Muscle layer of duodenum (tissue), 2 donors: ENCODE results near the gene CYP2A7.
"Not testable (repeated sequence)": the region's sequence is repeated elsewhere in the genome, so short reads cannot be mapped to it uniquely, and the experiment has no call there.

Source experiments
- H3K27ac ChIP-seq: one replicate; pipeline ENCODE4 v1.7.0; 2013; ENCODE audit warnings: mild to moderate bottlenecking, low read length
- H3K27me3 ChIP-seq: one replicate; pipeline ENCODE4 v1.7.0; 2013; ENCODE audit warnings: low read depth, mild to moderate bottlenecking, control low read depth, low read length
- H3K36me3 ChIP-seq, 2 donors: one replicate each; pipeline ENCODE4 v1.7.0; 2013; ENCODE audit warnings: low read length in 2 of 2, control low read depth in 1 of 2, mild to moderate bottlenecking in 1 of 2; ENCODE audit not compliant: insufficient read depth in 2 of 2, control insufficient read depth in 1 of 2
- H3K4me1 ChIP-seq, 2 donors: one replicate each; pipeline ENCODE4 v1.7.0; 2013; ENCODE audit warnings: low read length in 2 of 2, mild to moderate bottlenecking in 2 of 2, control low read depth in 1 of 2, moderate library complexity in 1 of 2; ENCODE audit not compliant: insufficient read depth in 2 of 2, control insufficient read depth in 1 of 2
- H3K4me3 ChIP-seq, 2 donors: one replicate each; pipeline ENCODE4 v1.7.0; 2013; ENCODE audit warnings: low read length in 2 of 2, low read depth in 1 of 2, mild to moderate bottlenecking in 1 of 2
- H3K9me3 ChIP-seq, 2 donors: one replicate each; pipeline ENCODE4 v1.7.0; 2013; ENCODE audit warnings: low read length in 2 of 2, control low read depth in 1 of 2, mild to moderate bottlenecking in 1 of 2; ENCODE audit not compliant: control insufficient read depth in 1 of 2
- donor health status: healthy.

Gene CYP2A7

GRCh38 chr19:40882062-40882461 lies at the start of gene CYP2A7:
Gene CYP2A7, minus strand, starts transcription at chr19:40882231. Its CDS starts 21 bp downstream, at chr19:40882210.
- H3K36me3 ChIP-seq, H3K4me1 ChIP-seq, H3K9me3 ChIP-seq, H3K27me3 ChIP-seq, H3K4me3 ChIP-seq, H3K27ac ChIP-seq: not testable (repeated sequence)

GRCh38 chr19:40930799-40931198 lies 48.8 kb upstream of the CYP2A7 start:
- H3K27ac ChIP-seq, H3K27me3 ChIP-seq, H3K36me3 ChIP-seq, H3K4me1 ChIP-seq, H3K4me3 ChIP-seq, H3K9me3 ChIP-seq: not testable (repeated sequence)

- not testable (repeated sequence) for H3K27ac ChIP-seq, H3K4me1 ChIP-seq, H3K4me3 ChIP-seq, H3K9me3 ChIP-seq, H3K36me3 ChIP-seq, H3K27me3 ChIP-seq
Observed at GRCh38 chr19:40929942-40930341, 47.9 kb upstream of the CYP2A7 start.

GRCh38 chr19:40928850-40929249 lies 46.8 kb upstream of the CYP2A7 start:
- no peak overlapping the region for H3K27ac ChIP-seq
- H3K4me1 ChIP-seq = no peaks in the 10 kb centered on the region
- no peaks in the 10 kb centered on the region for H3K36me3 ChIP-seq
- peaks cover under 1% of the 10 kb centered on the region for H3K27me3 ChIP-seq
- H3K4me3 ChIP-seq = no peak overlapping the region
- no peaks in the 10 kb centered on the region for H3K9me3 ChIP-seq

GRCh38 chr19:40927567-40927966 lies 45.5 kb upstream of the CYP2A7 start:
- no peaks in the 10 kb centered on the region for H3K36me3 ChIP-seq
- no peak overlapping the region for H3K4me3 ChIP-seq
- H3K4me1 ChIP-seq = no peaks in the 10 kb centered on the region
- no peaks in the 10 kb centered on the region for H3K9me3 ChIP-seq
- H3K27me3 ChIP-seq = peaks cover 4% of the 10 kb centered on the region
- H3K27ac ChIP-seq = no peak overlapping the region

- not testable (repeated sequence) for H3K36me3 ChIP-seq, H3K4me3 ChIP-seq, H3K27me3 ChIP-seq, H3K27ac ChIP-seq, H3K9me3 ChIP-seq, H3K4me1 ChIP-seq
Observed at GRCh38 chr19:40926276-40926675, 44.2 kb upstream of the CYP2A7 start.

- Histone ChIP-seq H3K4me3 (no peak overlapping the region), H3K27me3 (peaks cover 4% of the 10 kb centered on the region), H3K27ac (no peak overlapping the region)
Observed at GRCh38 chr19:40923934-40924391, 41.9 kb upstream of the CYP2A7 start.

GRCh38 chr19:40922237-40923160 lies 40.5 kb upstream of the CYP2A7 start:
- not testable (repeated sequence) for H3K4me1 ChIP-seq, H3K4me3 ChIP-seq, H3K27me3 ChIP-seq, H3K27ac ChIP-seq, H3K36me3 ChIP-seq, H3K9me3 ChIP-seq

More at GRCh38 chr19:40923934-40924391, 41.9 kb upstream of the CYP2A7 start:
- no peaks in the 10 kb centered on the region for H3K4me1 ChIP-seq
- peaks cover 0 to 9% of the 10 kb centered on the region in 2 donors for H3K9me3 ChIP-seq
- no peaks in the 10 kb centered on the region for H3K36me3 ChIP-seq

GRCh38 chr19:40921005-40921897 lies 39.2 kb upstream of the CYP2A7 start:
- H3K27ac ChIP-seq = no peak overlapping the region
- H3K9me3 ChIP-seq = peaks cover 0 to 9% of the 10 kb centered on the region in 2 donors
- H3K27me3 ChIP-seq = peaks cover 4% of the 10 kb centered on the region
- no peaks in the 10 kb centered on the region for H3K36me3 ChIP-seq
- H3K4me3 ChIP-seq = no peak overlapping the region
- H3K4me1 ChIP-seq = no peaks in the 10 kb centered on the region

- H3K27ac ChIP-seq = no peak overlapping the region
- peaks cover 4% of the 10 kb centered on the region for H3K27me3 ChIP-seq
- peaks cover 0 to 9% of the 10 kb centered on the region in 2 donors for H3K9me3 ChIP-seq
- H3K4me3 ChIP-seq = no peak overlapping the region
- no peaks in the 10 kb centered on the region for H3K36me3 ChIP-seq
- H3K4me1 ChIP-seq = no peaks in the 10 kb centered on the region
Observed at GRCh38 chr19:40920300-40921004, 38.4 kb upstream of the CYP2A7 start.
